Colonic mucosa (tissue), 4 donors: Measurements from ENCODE around the gene SNRNP70. TPM values are rescaled to one million over a fixed set of nuclear protein-coding genes. Genes with fewer than 3 reads are reported as not detected.

Experiments used
- DNase-seq: peaks from one replicate; pipeline ENCODE4 v3.0.0-alpha.2; 2020
- H3K27ac ChIP-seq: fragments of 200-600 bp; one replicate; pipeline ENCODE4 v1.8.0; 2021
- H3K27me3 ChIP-seq: fragments of 200-600 bp; one replicate; pipeline ENCODE4 v1.8.0; 2021
- H3K36me3 ChIP-seq: fragments of 200-600 bp; one replicate; pipeline ENCODE4 v1.8.0; 2021
- H3K4me1 ChIP-seq: fragments of 200-600 bp; one replicate; pipeline ENCODE4 v1.8.0; 2021; ENCODE audit warnings: mild to moderate bottlenecking
- H3K4me3 ChIP-seq: fragments of 200-600 bp; one replicate; pipeline ENCODE4 v1.8.0; 2021
- H3K9ac ChIP-seq, 2 donors: one replicate each; pipeline ENCODE4 v1.7.0; 2013; ENCODE audit warnings: control low read depth in 2 of 2, low read depth in 2 of 2, low read length in 2 of 2
- H3K9me3 ChIP-seq: fragments of 200-600 bp; one replicate; pipeline ENCODE4 v1.8.0; 2021
- CTCF ChIP-seq: fragments of 200-600 bp; IDR thresholded peaks from one replicate; pipeline ENCODE4 v1.8.0; 2022; ENCODE audit warnings: antibody characterized with exemption, mild to moderate bottlenecking
- intact Hi-C: fragments of 100-400 bp; cut with DNase I; formaldehyde crosslinking; loops from one replicate; pipeline ENCODE4 v1.14.1; 2022
- total RNA-seq, 2 donors: library from RNA; stranded (reverse); fragmentation: NEBNext Ultra II Directional in 1 of 2; extraction: Animal tissue kit (Norgen Biotek cat#: 25700) in 1 of 2; gene quantifications; one replicate each; pipeline ENCODE4 v1.2.1, GENCODE V29; 2021
- donor health status: healthy.
- donor health status: DM: no; HTN: no; CAD: no.
- donor health status: DM: no; HTN: no; CAD: no.

SNRNP70 gene
- total RNA-seq, 2 donors from 2014 or later = 124 to 204 TPM

DNA sequence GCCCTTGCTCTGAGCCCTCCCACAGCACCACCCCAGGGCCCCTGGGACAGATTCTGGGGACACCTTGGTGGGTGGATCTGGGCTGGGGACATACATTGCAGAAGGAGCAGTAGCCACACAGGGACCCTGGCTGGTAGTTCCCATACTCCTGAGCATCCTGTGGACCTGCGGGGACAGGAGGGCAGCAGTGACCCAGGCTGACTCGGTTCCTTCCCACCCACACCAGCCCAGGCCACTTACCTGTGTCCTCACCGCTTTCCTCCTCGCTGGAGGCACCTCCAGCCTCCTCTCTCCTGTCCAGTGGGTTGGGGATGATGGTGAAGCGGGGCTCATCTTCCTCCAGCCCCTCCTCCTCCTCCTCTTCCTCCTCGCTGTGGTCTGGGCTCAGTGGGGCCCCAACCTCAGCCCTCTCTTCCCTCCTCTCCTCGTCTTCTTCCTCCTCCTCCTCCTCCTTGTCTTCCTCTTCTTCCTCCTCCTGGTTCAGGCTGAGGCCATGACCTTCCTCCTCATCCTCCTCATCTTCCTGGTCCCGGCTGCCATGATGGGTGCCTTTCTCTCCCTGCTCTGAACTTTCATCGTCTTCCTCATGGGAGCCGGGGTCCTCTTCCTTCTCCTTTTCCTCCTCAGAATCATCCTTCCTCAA lies 68.0 kb downstream of the SNRNP70 start:
- no peak for TF ChIP-seq CTCF
- intact Hi-C loops = no loop called here
- Histone ChIP-seq H3K36me3 (no peaks in the 10 kb centered on the region), H3K27ac (no peak overlapping the region), H3K9ac (no peak overlapping the region), H3K27me3 (no peaks in the 10 kb centered on the region), H3K4me1 (no peaks in the 10 kb centered on the region), H3K4me3 (no peak overlapping the region), H3K9me3 (no peaks in the 10 kb centered on the region)
- DNase-seq = no peak

DNA sequence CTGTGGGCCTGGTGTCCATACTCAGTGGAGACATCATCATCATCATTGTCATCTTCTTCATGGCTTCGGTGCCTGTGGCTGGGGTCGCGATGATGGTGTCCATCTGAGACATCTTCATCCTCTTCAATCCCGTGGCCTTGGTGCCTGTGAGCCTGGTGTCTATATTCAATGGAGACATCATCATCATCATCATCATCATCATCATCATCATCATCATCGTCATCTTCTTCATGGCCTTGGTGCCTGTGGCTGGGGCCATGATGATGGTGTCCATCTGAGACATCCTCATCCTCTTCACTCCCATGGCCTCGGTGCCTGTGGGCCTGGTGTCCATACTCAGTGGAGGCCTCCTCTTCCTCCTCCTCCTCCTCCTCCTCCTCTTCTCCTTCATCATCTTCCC lies 69.0 kb downstream of the SNRNP70 start:
- Histone ChIP-seq H3K27ac (no peak overlapping the region), H3K36me3 (no peaks in the 10 kb centered on the region), H3K27me3 (no peaks in the 10 kb centered on the region), H3K4me3 (no peak overlapping the region), H3K9ac (no peak overlapping the region), H3K9me3 (no peaks in the 10 kb centered on the region), H3K4me1 (no peaks in the 10 kb centered on the region)
- DNase-seq = no peak
- intact Hi-C loops = no loop called here
- no peak for TF ChIP-seq CTCF

DNA sequence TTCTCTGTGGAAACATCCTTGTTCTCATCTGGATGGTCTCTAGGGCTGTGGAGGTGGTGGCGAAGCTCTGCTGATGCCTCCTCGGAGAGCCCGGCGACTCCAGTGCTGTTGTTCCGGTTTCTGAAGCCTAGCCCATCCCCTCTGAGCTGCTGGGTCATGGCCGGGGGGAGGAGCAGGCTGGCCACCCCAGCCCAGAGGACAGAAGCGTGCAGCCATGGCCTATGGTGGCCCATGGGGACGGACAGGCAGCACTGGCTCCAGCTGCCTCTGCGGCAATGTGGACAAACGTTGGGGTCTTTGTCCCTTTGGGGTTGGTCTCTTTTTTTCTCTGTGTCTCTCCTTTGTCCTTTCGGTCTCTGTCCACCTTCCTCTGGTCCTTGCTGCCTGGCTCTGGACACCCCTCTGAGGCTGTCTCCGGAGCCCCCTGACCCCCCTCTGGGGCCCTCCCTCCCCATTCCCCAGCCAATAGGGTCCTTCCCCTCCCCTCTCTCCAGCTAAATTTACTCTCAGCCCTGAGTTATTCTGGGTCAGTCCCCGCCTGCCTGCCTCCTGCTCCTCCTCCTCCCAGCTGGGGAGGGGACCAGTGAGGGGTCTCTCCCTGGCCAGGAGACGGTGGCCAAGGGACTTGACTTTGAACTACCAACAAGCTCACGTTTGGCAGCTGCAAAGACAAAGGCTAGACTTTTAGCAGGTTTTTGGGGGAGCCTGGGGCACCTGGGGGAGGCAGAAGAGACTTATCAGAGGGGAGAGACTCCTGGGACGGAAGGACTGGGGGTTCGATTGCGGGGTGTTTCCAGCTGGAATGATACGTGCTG lies 70.0 kb downstream of the SNRNP70 start, which contains the start of gene HRC:
Gene HRC (minus strand): TSS at position 392 of the 815 bp plus-strand sequence. CDS start 159 bp downstream, at position 233.
- Histone ChIP-seq H3K27ac (no peak within 1 kb of the TSS), H3K9me3 (no peaks in the 10 kb centered on the region), H3K4me3 (no peak within 1 kb of the TSS), H3K9ac (no peak within 1 kb of the TSS), H3K4me1 (no peaks in the 10 kb centered on the region), H3K27me3 (no peaks in the 10 kb centered on the region), H3K36me3 (no peaks in the 10 kb centered on the region)
- TF ChIP-seq CTCF = no peak
- intact Hi-C loops = loop anchor here (5.0 kb wide), 1 partner anchor 42 kb away; no protein-coding TSS in a partner anchor
- DNase-seq = no peak

- Histone ChIP-seq H3K36me3 (no peaks in the 10 kb centered on the region), H3K27ac (no peak overlapping the region), H3K27me3 (no peaks in the 10 kb centered on the region), H3K4me1 (peaks cover 2% of the 10 kb centered on the region), H3K9me3 (no peaks in the 10 kb centered on the region), H3K4me3 (no peak overlapping the region), H3K9ac (no peak overlapping the region)
- intact Hi-C loops = loop anchor here (5.0 kb wide), 1 partner anchor 41 kb away; no protein-coding TSS in a partner anchor
- no peak for DNase-seq
- TF ChIP-seq CTCF = no peak
These were observed 70.6 kb downstream of the SNRNP70 start for GRCh38 chr19:49155820-49156346.

DNA sequence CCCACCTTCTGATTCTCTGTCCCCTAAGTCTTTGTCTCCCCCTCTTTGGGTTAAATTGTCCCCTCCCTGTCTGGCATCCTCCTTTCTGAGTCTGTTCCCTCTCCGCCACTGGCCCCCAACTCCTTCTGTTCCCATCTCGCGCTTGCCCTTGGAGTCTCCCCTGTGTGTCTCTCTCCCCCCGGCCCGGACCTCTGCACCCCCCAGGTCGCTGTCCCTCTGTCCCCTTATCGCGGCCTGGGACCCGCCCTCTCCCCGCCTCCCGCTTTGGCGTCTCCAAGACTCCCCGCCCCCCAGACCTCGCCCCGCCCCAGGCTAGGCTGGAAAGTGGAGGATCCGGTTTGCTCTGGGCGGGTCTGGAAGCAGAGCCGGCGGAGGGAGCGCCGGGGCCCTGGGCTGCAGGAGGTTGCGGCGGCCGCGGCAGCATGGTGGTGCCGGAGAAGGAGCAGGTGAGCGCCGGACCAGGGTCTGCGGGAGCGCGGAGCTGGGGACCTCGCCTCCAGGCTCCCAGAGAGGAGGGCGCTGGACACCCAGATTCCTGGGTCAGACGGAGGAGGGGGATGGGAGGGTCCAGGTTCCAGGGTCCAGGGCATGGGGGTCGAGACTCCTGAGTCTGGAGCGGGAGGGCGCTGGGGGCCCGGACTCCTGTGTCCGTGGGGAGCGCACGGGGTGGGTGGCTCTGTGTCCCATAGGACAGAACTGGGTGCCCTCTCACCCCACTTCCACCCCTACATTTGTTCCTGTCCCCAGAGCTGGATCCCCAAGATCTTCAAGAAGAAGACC lies 72.4 kb downstream of the SNRNP70 start, which contains the start of gene TRPM4:
Gene TRPM4 (plus strand): TSS at position 348 of the 780 bp plus-strand sequence. CDS start 75 bp downstream, at position 423.
- Histone ChIP-seq H3K4me3 (peak within 1 kb of the TSS; percentile 83), H3K36me3 (no peaks in the 10 kb centered on the region), H3K9me3 (no peaks in the 10 kb centered on the region), H3K9ac (peak within 1 kb of the TSS; percentile 86 to 88), H3K27ac (peak within 1 kb of the TSS; percentile 95), H3K4me1 (peaks cover 4% of the 10 kb centered on the region), H3K27me3 (no peaks in the 10 kb centered on the region)
- intact Hi-C loops = loop anchor here (5.0 kb wide), 1 partner anchor 40 kb away; no protein-coding TSS in a partner anchor
- peak; percentile 98 for DNase-seq
- no peak for TF ChIP-seq CTCF
